Activated CD4-positive, alpha-beta T cell treated with anti-CD3 and anti-CD28 coated beads for 36 hours (primary cell): ENCODE data around the gene EIPR1. TPM values are rescaled to one million over a fixed set of nuclear protein-coding genes. Genes with fewer than 3 reads are reported as not detected.

Experiments
- ATAC-seq: fragments of 200-7000 bp; cut with Tn5 transposase; one replicate; pipeline ENCODE4 v1.10.0; 2021; ENCODE audit warnings: mild to moderate bottlenecking, moderate library complexity
- CTCF ChIA-PET: fragments of 350-600 bp; sonication (Branson Sonifier 250); formaldehyde crosslinking; loops from one replicate; lab custom pipeline; 2021; ENCODE audit warnings: antibody characterized with exemption; lab: Charles Lee
- POLR2A ChIA-PET: fragments of 350-600 bp; sonication (Branson Sonifier 250); formaldehyde crosslinking; loops from one replicate; lab custom pipeline; 2021; ENCODE audit warnings: antibody characterized with exemption, inconsistent platforms; lab: Charles Lee
- DNase-seq: peaks from one replicate; pipeline ENCODE4 v3.0.0-alpha.2; 2020
- H3K27ac Mint-ChIP-seq: one replicate; pipeline ENCODE4 v1.8.0; 2021; ENCODE audit warnings: mixed read lengths
- H3K27me3 Mint-ChIP-seq: one replicate; pipeline ENCODE4 v1.8.0; 2021; ENCODE audit warnings: mixed read lengths
- H3K36me3 Mint-ChIP-seq: one replicate; pipeline ENCODE4 v1.8.0; 2021; ENCODE audit warnings: low read depth, mixed read lengths
- H3K4me1 Mint-ChIP-seq: one replicate; pipeline ENCODE4 v1.8.0; 2021; ENCODE audit warnings: mixed read lengths
- H3K4me3 Mint-ChIP-seq: one replicate; pipeline ENCODE4 v1.8.0; 2021; ENCODE audit warnings: mild to moderate bottlenecking, moderate library complexity, mixed read lengths
- H3K9me3 Mint-ChIP-seq: one replicate; pipeline ENCODE4 v1.8.0; 2021; ENCODE audit warnings: low read depth, mixed read lengths
- intact Hi-C, 2 experiments: fragments of 100-400 bp; cut with DNase I in 1 of 2; cut with micrococcal nuclease in 1 of 2; formaldehyde crosslinking; loops; one replicate each; pipeline versions ENCODE4 v1.14.2 to v1.15.1; 2022 to 2024; cut with DNase I, micrococcal nuclease
- total RNA-seq, 2 experiments: library from RNA; stranded (reverse); gene quantifications; one replicate each; pipeline ENCODE4 v1.2.3, GENCODE V29; 2021

Gene EIPR1
- total RNA-seq, 2 experiments from 2014 or later = 38.6 to 58.2 TPM

GRCh38 chr2:3262437-3263388 is 114.9 kb downstream of the EIPR1 start:
- ATAC-seq (no peak), DNase-seq (no peak)
- H3K9me3 Mint-ChIP-seq = no peaks in the 10 kb centered on the region
- ChIA-PET CTCF (interaction anchor here (0.5 kb wide), 1 partner anchor 8 kb away, joined by 5 read pairs; no protein-coding TSS in a partner anchor), POLR2A (no interaction called here)
- H3K4me1 Mint-ChIP-seq = peaks cover 9% of the 10 kb centered on the region
- intact Hi-C loops = no loop called here
- H3K27ac Mint-ChIP-seq = no peak overlapping the region
- H3K4me3 Mint-ChIP-seq = no peak overlapping the region
- H3K27me3 Mint-ChIP-seq = no peaks in the 10 kb centered on the region
- H3K36me3 Mint-ChIP-seq = peaks cover 21% of the 10 kb centered on the region

GRCh38 chr2:3261511-3261910 is 116.1 kb downstream of the EIPR1 start:
- peaks cover 9% of the 10 kb centered on the region for H3K4me1 Mint-ChIP-seq
- peaks cover 29% of the 10 kb centered on the region for H3K36me3 Mint-ChIP-seq
- ChIA-PET CTCF (no interaction called here), POLR2A (no interaction called here)
- H3K9me3 Mint-ChIP-seq = no peaks in the 10 kb centered on the region
- no peak for ATAC-seq
- DNase-seq = no peak
- intact Hi-C loops = no loop called here
- H3K27me3 Mint-ChIP-seq = no peaks in the 10 kb centered on the region
- no peak overlapping the region for H3K27ac Mint-ChIP-seq
- no peak overlapping the region for H3K4me3 Mint-ChIP-seq

DNA sequence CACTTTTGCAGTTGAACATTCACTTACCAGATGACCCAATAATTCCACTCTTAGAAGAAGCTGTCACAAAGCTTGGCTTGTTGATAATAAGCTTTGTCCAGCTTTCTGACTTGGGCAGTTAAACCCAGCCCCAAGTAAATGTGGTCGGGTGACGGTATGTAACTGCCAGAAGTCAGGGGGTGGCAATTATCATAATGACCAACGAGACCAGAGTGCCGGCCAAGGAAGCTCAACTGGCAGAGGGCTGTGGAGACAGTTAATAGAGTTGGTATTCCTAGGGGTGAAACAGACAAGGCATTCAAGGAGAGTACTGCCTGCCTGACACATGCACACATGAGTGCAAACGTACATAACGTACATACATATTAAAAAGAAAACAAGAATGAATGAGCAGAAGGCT is 116.7 kb downstream of the EIPR1 start:
- no peaks in the 10 kb centered on the region for H3K9me3 Mint-ChIP-seq
- POLR2A ChIA-PET = no interaction called here
- no peak overlapping the region for H3K27ac Mint-ChIP-seq
- no peak overlapping the region for H3K4me3 Mint-ChIP-seq
- intact Hi-C loops = no loop called here
- CTCF ChIA-PET = interaction anchor here (1.1 kb wide), 1 partner anchor 15 kb away, joined by 5 read pairs; no protein-coding TSS in a partner anchor
- ATAC-seq (no peak), DNase-seq (no peak)
- H3K36me3 Mint-ChIP-seq = peaks cover 29% of the 10 kb centered on the region
- H3K27me3 Mint-ChIP-seq = no peaks in the 10 kb centered on the region
- peaks cover 9% of the 10 kb centered on the region for H3K4me1 Mint-ChIP-seq

DNA sequence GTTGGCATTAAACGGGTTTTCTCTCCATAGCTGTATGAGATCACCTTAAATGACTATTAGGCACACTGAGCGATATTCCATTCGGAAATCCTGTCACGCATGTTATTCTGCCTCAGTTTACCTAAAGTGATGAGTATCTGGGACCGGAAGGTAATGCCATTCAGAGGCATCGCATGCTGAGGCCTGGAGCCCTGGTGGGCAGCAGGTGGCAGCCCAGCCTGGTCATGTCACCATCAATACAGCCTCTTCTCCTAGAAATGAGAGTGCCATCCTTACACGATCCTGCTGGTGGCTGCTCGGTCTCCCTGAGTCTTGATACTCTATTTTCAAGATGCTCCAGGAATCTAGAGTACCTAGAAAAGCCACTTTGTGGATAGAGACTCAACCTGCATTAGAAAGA is 119.8 kb downstream of the EIPR1 start:
- Mint-ChIP-seq H3K4me1 (peaks cover 9% of the 10 kb centered on the region), H3K27ac (no peak overlapping the region), H3K36me3 (peaks cover 41% of the 10 kb centered on the region), H3K4me3 (no peak overlapping the region), H3K27me3 (no peaks in the 10 kb centered on the region), H3K9me3 (no peaks in the 10 kb centered on the region)
- DNase-seq = no peak
- no peak for ATAC-seq
- ChIA-PET CTCF (no interaction called here), POLR2A (no interaction called here)
- intact Hi-C loops = no loop called here

DNA sequence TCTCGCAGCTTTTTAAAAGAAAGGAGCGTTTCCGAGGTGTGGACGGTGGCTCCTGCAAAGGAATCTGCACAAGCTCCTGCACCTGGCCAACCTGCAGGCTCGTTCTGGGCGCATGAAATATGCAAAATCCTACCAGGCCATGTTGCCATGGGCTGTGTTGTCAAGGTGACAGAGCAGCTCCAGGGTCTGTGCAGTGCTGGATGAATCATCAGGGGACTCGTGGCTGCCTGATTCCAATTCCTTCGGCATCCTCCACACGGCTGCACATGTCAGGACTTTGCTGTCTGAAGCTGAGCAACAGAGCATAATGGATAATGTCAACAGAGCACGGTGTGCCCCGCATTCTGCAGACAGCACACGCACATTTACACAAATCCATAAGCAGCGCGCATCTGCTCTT is 120.5 kb downstream of the EIPR1 start:
- Mint-ChIP-seq H3K27ac (no peak overlapping the region), H3K4me3 (no peak overlapping the region), H3K27me3 (no peaks in the 10 kb centered on the region), H3K9me3 (no peaks in the 10 kb centered on the region), H3K36me3 (peaks cover 39% of the 10 kb centered on the region), H3K4me1 (peaks cover 9% of the 10 kb centered on the region)
- DNase-seq (no peak), ATAC-seq (no peak)
- ChIA-PET CTCF (no interaction called here), POLR2A (no interaction called here)
- intact Hi-C loops = no loop called here

DNA sequence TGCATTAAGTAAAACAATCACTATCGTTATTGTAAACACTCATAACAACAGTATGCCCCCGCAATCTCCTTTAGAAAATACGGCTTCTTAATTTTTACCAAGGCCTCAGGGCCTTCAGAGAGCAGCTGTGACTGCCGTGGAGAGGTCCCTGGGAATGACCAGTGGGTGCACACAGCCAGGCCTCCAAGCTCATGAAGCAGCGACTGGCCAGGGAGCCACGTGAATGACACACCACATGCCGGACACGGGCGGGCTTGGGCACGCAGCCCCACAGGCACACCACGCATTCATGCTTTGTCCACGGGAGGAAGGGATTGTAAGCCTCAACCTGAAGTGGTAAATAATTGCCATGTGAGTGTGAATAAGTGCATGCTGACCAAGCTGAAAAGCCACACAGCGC is 121.0 kb downstream of the EIPR1 start:
- H3K36me3 Mint-ChIP-seq = peaks cover 43% of the 10 kb centered on the region
- CTCF ChIA-PET = no interaction called here
- no peaks in the 10 kb centered on the region for H3K27me3 Mint-ChIP-seq
- peaks cover 9% of the 10 kb centered on the region for H3K4me1 Mint-ChIP-seq
- ATAC-seq (no peak), DNase-seq (no peak)
- H3K27ac Mint-ChIP-seq = no peak overlapping the region
- intact Hi-C loops = no loop called here
- H3K9me3 Mint-ChIP-seq = no peaks in the 10 kb centered on the region
- POLR2A ChIA-PET = no interaction called here
- H3K4me3 Mint-ChIP-seq = no peak overlapping the region

- intact Hi-C loops = no loop called here
- DNase-seq (no peak), ATAC-seq (no peak)
- Mint-ChIP-seq H3K4me1 (peaks cover 9% of the 10 kb centered on the region), H3K36me3 (peaks cover 47% of the 10 kb centered on the region), H3K27me3 (no peaks in the 10 kb centered on the region), H3K4me3 (no peak overlapping the region), H3K27ac (no peak overlapping the region), H3K9me3 (no peaks in the 10 kb centered on the region)
- ChIA-PET CTCF (no interaction called here), POLR2A (no interaction called here)
These were observed 121.5 kb downstream of the EIPR1 start for GRCh38 chr2:3256157-3256556.

- H3K27ac Mint-ChIP-seq = no peak overlapping the region
- DNase-seq = no peak
- peaks cover 53% of the 10 kb centered on the region for H3K36me3 Mint-ChIP-seq
- POLR2A ChIA-PET = no interaction called here
- H3K4me3 Mint-ChIP-seq = no peak overlapping the region
- peaks cover 7% of the 10 kb centered on the region for H3K4me1 Mint-ChIP-seq
- no peaks in the 10 kb centered on the region for H3K27me3 Mint-ChIP-seq
- peaks cover 6% of the 10 kb centered on the region for H3K9me3 Mint-ChIP-seq
- ATAC-seq = no peak
- intact Hi-C loops = no loop called here
- CTCF ChIA-PET = interaction anchor here (0.6 kb wide), 1 partner anchor 9 kb away, joined by 5 read pairs; no protein-coding TSS in a partner anchor
These were observed 123.1 kb downstream of the EIPR1 start for GRCh38 chr2:3254442-3254941.

- Mint-ChIP-seq H3K4me3 (no peak overlapping the region), H3K27me3 (no peaks in the 10 kb centered on the region), H3K27ac (no peak overlapping the region), H3K4me1 (peaks cover 2% of the 10 kb centered on the region), H3K9me3 (peaks cover 11% of the 10 kb centered on the region), H3K36me3 (peaks cover 58% of the 10 kb centered on the region)
- DNase-seq (no peak), ATAC-seq (no peak)
- ChIA-PET CTCF (no interaction called here), POLR2A (interaction anchor here (0.6 kb wide), 1 partner anchor 62 kb away, joined by 3 read pairs; no protein-coding TSS in a partner anchor)
- intact Hi-C loops = no loop called here
These were observed 123.6 kb downstream of the EIPR1 start for GRCh38 chr2:3253913-3254441.

DNA sequence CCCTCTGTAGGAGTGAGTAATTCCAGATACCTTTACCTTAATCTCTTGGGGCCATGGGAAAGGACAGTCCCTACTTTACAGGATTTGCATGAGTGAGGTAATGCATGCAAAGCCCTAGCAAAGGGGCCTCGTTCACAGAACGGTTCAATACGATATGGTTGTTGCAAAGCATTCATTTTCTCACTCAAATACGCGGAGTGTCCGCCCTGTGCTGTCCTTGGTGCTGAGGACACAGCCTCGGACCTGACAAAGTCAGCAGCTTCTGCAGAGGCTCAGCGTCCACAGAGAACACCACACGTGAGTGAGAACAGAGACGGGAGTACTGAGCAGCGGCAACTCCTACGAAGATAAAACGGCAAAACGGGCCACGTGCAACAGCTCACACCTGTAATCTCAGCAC is 125.7 kb downstream of the EIPR1 start:
- intact Hi-C loops = no loop called here
- Mint-ChIP-seq H3K4me3 (no peak overlapping the region), H3K4me1 (no peaks in the 10 kb centered on the region), H3K27me3 (no peaks in the 10 kb centered on the region), H3K36me3 (peaks cover 61% of the 10 kb centered on the region), H3K9me3 (peaks cover 14% of the 10 kb centered on the region), H3K27ac (no peak overlapping the region)
- POLR2A ChIA-PET = no interaction called here
- ATAC-seq (no peak), DNase-seq (no peak)
- CTCF ChIA-PET = no interaction called here

GRCh38 chr2:3249476-3249962 is 128.1 kb downstream of the EIPR1 start:
- H3K4me1 Mint-ChIP-seq = no peaks in the 10 kb centered on the region
- ChIA-PET POLR2A (no interaction called here), CTCF (no interaction called here)
- no peaks in the 10 kb centered on the region for H3K27me3 Mint-ChIP-seq
- intact Hi-C loops = no loop called here
- peaks cover 14% of the 10 kb centered on the region for H3K9me3 Mint-ChIP-seq
- H3K36me3 Mint-ChIP-seq = peaks cover 56% of the 10 kb centered on the region
- ATAC-seq = no peak
- no peak for DNase-seq
- H3K27ac Mint-ChIP-seq = no peak overlapping the region
- no peak overlapping the region for H3K4me3 Mint-ChIP-seq
